GM18858 (cell line): ENCODE measurements around the gene ECM1.

Experiments
- ATAC-seq: cut with Tn5 transposase; IDR thresholded peaks from one replicate; pipeline ENCODE4 v1.9.1; 2021; ENCODE audit not compliant: unreplicated experiment

The ECM1 gene

GRCh38 chr1:150511985-150512660 lies 4.2 kb downstream of the ECM1 start:
- ATAC-seq, result no peak

DNA sequence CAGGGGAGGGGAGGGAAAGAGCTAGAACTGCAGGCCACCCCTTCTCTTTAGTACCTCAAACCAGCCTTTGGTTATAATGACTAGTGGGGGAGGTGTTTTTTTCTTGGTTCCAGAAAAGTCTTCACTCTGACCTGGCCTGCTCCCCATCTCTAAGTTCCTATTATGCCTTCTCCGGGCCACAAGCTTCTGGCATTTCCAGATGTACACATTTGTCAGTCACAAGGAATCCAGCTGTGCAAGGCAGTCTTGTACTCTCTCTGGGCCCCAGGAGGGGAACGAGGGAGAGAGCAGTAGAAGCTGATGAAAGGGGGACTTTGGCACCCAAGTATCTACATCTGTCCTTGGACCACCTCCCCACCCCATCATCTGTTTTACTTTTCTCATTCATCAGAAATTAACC lies 4.9 kb downstream of the ECM1 start:
- no peak for ATAC-seq

GRCh38 chr1:150513351-150513791 lies 5.5 kb downstream of the ECM1 start:
- no peak for ATAC-seq

- no peak for ATAC-seq
These were observed 6.4 kb downstream of the ECM1 start for GRCh38 chr1:150514260-150514659.

GRCh38 chr1:150514913-150515327 lies 7.0 kb downstream of the ECM1 start:
- ATAC-seq, result no peak

DNA sequence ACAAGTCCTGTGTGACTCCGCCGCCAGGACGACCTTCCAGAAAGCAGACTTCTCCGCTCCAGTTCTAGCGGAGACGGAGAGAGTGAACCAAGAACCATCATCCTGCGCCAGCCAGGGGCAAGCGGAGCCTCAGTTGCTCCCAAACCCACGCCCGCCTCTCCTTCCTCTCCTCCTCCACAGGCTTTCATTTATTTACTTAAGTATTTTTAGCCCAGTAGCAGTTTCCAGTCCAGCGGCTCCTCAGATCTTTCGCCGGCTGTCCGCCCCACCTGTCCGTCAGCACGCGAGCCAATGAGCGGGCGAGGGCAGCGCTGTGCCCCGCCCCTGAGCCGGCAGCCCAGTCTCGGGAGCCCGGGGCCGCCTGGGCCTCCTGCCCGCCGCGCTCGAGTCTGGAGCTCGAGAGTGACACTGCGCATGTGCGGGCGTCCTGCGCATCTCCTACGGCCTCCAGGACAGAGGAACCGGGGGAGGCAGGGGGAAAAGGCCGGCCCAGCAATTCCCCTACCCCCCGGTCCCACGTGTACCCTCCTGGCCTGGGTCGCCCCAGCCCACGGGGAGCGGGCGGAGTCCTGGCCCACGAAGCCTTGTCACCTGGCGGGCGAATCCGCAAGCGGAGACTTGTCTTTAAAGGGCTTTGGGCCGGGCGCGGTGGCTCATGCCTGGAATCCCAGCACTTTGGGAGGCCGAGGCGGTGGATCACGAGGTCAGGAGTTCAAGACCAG lies 7.6 kb downstream of the ECM1 start, which contains the start of gene FALEC:
Gene FALEC (plus strand): TSS at position 425 of the 722 bp plus-strand sequence.
- peak; percentile 81 for ATAC-seq

DNA sequence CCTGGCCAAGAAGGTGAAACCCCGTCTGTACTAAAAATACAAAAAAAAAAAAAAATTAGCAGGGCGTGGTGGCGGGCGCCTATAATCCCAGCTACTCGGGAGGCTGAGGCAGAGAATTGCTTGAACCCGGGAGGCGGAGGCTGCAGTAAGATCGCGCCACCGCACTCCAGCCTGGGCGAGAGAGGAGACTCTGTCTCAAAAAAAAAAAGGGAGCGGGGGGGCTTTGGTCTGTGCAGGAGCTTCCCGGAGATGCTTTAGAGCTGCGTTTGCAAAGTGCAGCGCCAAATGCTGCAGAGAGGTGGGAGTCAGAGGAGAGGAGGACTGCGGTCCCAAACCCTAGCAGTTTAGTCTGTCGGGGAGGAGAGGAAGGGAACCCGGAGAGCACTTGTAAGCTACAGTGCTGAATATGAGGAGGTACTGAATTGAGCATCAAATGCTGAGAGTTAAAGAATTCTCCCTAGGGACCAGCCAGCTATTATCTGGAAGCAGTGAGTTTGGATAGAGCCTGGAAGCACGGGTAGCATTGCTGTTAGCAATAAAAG lies 8.2 kb downstream of the ECM1 start:
- ATAC-seq, result no peak

DNA sequence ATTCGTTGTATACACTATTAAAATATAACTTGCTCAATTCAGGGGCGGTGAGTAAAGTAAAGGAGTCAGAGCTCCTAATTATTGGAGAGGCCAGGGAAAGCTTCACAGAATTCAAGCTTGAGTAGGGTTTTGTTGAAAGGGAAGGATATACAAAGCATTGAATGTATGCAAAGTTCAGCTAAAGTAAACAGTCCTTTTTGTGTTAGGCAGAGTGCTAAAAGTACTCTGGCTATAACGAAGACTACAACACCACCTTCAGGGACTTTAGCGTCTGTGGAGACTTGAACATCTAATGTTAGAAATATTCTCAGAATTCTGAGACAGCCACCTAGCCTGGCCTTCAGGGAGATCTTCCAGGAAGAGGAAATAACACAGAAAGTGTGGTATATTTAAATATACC lies 8.7 kb downstream of the ECM1 start:
- no peak for ATAC-seq

- no peak for ATAC-seq
These were observed 13.5 kb downstream of the ECM1 start for GRCh38 chr1:150521196-150521968.

DNA sequence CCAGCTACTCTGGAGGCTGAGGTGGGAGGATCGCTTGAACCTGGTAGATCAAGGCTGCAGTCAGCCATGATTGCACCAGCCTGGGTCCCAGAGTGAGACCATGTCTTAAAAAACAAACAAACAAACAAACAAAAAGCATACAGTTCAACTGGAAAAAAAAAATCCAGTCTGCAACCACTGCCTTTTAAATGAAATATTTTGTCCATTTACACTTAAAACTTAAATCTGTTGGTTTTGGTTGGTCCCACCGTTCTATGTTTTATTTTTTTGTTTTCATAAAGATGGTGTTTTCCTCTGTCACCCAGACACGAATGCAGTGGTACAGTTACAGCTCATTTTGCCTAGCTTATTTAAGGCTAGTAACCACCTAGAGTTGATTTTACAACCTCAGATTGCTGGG lies 17.4 kb downstream of the ECM1 start:
- ATAC-seq, result no peak

GRCh38 chr1:150528196-150528595 lies 20.3 kb downstream of the ECM1 start:
- no peak for ATAC-seq

GRCh38 chr1:150529017-150529416 lies 21.1 kb downstream of the ECM1 start:
- ATAC-seq, result no peak

GRCh38 chr1:150530491-150531159 lies 22.7 kb downstream of the ECM1 start:
- ATAC-seq, result no peak

DNA sequence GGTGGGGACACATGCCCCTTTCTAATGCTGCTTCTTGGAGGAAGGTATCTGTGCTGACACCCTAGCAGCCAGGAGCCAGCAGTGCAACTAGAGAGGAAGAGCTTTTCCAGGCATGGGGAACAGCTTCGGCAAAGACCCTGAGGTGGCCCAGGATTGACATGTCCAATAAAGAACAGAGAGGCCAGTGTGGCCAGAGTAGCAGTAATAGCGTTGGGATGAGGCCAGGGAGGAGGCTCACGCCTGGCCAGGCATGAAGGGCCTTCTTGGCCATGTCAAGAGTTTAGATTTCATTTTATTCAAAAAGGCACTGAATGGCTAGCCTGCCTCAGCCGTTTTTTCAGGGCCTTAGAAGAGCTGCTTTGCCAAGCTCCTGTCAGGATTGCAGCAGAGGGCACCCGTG lies 25.0 kb downstream of the ECM1 start:
- ATAC-seq, result no peak

- no peak for ATAC-seq
These were observed 26.1 kb downstream of the ECM1 start for GRCh38 chr1:150534002-150534401.

DNA sequence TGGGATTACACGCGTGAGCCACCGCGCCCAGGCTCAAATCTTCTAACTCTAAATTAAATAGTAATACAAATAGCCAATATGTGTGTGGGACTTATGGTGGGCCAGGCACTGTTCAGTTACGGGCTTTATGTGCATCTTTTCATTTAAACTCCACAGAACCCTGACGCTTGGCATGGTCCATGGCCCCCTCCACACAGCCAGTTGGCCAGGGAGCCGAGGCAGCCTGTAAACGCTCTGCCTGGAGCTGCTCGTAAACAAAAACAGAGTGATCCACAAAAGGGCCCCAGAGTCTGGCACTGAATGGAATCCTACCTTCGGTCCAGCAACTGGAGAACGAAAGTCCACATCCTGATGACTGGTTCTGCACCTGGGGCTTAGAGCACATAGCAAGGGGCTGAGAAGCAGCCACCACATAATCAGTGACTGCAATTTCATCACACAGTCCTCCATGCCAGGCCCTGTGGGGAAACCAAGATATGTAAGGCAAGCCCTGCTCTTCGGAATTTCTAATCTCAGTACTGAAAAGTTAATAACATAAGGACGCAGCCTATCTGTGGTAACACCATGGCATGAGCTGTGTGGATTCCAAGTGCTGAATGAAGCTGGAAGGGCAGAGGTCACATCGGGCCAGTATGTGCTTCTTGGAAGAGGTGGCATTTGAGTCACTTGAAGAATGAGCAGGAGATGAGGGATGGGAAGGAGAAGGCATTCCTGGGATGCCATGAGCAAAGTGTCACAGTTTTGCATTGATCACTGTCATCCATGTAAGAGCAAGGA lies 27.8 kb downstream of the ECM1 start:
- ATAC-seq, result no peak

GRCh38 chr1:150536836-150537731 lies 29.2 kb downstream of the ECM1 start:
- no peak for ATAC-seq

DNA sequence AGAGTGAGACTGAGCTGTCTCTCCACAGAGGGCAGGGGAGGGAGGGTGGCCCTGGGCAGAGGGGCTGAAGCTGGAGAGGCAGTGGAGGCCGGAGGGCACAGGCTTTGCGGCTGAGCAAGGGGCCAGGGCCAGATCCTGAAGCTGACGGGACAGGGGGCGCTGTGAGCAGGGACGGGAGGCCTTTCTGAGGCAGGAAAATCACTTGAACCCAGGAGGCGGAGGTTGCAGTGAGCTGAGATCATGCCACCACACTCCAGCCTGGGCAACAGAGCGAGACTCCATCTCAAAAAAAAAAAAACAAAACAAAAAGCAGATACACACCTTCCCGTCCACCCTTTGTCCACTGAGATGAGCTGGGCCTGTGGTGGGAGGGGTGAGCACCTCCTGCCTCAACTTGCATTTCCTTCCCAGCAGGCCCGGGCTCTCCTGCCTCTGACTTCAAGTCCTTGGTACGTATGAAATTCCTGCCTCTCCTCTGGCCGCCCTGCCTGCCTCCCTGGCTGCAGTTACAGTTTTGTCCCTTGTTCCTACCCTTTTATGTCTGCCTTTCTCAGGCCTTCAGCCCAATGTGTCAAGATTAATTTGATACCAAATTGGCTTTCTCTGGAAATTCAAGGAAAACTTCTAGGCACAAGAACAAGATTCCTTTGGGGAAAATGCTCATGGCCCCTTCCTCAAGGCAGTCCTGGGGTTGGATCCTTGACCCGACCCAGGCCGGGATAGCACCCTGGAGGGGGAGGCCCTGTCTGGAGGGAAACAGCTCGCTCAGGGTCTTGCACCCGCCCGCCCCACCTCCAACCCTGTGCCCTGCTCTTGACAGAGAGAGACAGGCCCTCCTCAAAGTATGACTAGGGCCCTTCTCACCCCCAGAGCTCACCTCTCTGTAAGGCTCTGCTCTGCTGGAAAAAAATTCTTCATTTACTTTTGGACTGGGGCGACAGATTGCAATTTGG lies 30.1 kb downstream of the ECM1 start:
- no peak for ATAC-seq
